ENCODE results near the gene DCDC2B.

- TF ChIP-seq POLR2AphosphoS5 (IDR thresholded peaks at IDR 0.05; ENCODE audit: low read depth) (no peak), CTCF (IDR thresholded peaks at IDR 0.05; ENCODE audit: insufficient read depth, low read length) (no peak)
Observed at GRCh38 chr1:32234792-32235191, 25.9 kb downstream of the DCDC2B start.

Data from HL-60 (cell line).